SIG-M5 treated with dmso at 0.1 percent for 504 hours (cell line): ENCODE data around the gene ZNF831.

Experiments used
- DNase-seq: peaks from one replicate; lab custom pipeline; 2025; ENCODE audit not compliant: unreplicated experiment; lab: John Stamatoyannopoulos, UW

Gene ZNF831

DNA sequence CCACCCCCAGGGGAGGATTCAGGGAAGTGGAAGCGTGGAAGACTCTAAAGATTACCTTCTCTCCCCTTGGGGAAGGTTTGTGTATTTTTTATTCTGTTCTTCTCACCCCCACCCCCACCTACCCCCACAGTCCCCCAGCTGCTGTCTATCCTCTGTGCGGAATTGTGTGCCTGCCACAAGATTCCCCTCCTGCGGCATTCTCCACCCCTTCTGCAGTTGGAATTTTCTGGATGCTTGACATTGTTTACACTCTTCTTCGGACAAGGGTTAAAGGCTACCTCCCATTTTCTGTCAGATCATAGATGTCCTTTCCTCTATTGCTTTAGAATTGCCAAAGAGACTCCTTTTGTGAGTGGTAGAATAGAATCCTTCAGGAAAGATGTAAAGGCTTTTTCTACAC lies 76.4 kb downstream of the ZNF831 start:
- DNase-seq, result no peak

DNA sequence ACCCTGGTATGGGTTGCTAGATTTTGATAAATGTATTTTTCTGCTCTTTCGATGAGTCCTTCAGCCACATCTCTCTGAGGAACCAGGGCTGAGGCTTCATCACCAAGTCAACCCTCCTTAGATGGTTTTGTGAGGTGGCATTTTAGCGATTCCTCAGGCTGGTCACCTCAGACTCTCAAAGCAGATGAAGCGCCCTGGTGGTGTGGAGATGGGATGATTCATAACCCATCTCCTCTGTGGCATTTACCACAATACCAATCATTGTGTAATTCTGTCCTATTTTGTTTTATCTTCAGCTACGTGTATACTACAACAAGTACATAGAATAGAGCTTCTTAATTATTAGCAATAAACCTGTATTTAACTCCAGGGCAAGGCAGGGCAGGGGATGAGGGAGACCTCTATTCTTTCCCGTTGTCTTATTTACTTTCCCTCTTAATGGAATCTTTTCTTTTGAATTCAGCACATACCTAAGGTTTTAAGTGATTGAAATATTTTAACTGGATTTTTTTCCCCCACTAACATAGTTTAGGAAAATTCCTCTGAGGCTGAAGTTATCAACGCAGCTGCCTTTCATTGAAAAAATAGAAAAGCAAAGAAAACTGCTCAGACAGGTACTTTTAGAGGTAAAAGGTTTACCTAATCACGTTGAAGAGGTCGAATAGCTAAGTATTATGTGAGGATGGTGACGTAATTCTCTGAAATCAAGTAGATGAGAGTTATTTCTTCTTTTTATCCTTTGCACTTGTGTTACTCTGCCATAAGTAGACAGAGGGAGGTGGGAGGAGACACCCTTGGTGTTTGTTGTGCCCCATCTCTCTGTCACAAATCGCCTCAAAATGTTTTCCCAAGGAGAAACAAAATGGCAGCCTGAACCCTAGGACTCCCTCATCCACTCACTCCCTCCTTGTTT lies 79.3 kb downstream of the ZNF831 start:
- DNase-seq, result peak; percentile 13

DNA sequence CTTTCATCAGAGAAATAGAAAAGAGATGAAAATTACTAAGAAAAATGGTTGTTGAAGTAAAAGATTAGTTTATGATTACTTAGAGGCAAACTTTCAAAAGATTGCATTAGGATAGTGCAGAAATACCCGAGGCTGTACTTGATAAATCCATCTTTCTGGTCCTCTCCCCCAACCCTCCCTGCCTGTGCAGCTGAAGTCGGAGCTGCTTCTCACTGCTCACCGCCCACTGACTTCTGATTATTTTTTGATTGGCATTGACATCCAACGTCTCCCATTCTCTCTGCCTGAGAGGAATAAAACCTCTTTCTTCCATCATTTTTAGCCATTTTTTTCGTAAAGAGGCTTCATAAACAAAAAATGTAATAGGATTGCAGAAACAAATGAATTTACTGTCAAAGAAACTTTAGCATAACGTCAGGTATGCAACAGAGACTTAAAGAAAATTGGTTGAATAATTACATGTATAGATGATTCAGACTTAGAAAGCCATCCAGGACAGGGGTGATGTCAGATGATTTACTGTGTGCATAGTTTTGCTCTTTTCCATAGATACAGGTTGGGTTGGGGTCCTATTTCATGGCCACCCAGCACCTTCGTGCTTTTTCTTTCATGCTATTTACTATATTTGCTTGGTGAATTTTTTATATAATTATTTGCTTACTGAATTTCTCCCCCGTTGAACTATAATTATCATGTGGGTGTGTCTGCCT lies 83.2 kb downstream of the ZNF831 start:
- no peak for DNase-seq

DNA sequence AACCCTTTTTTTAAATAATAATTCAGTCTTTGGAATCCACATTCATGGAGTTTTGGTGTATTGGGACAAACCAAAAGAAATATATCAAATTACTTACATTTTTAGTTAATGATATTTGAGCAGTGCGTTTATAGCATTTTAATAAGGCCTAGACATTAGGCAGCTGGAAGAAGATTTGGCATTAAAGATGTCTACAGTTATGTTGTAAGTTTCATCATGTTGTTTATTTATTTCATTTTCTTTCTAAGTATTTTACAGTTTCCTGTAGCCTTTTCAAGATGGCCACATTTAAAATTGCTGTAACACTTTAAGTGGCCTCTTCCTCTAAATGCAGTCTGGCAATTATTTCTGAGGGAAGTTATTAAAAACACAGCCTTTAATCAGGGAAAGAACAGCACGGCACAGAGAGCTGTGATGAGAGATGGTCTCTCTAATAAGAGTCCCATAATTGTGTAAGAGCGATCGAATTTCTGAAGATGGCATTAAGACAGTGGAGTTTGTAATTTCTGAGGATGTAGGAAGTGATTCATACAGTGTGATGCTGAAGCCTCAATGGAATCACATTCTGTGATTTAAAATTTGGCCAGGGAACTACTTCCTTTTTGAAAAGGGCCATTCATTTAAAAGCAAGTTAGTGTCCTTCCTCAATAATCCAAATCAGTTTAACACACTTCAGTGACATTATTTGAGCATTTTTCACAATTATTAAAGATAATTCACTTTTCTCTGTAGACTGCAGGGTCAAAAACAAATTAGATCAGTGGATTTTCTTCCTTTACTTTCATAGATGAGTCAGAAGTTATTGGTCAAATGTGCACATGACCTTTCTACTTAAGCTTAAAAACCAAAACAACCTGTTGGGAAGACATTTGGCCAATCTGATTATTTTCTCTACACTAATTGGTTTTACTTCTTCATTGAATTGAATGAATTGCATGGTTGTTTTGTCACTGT lies 84.4 kb downstream of the ZNF831 start:
- no peak for DNase-seq

DNA sequence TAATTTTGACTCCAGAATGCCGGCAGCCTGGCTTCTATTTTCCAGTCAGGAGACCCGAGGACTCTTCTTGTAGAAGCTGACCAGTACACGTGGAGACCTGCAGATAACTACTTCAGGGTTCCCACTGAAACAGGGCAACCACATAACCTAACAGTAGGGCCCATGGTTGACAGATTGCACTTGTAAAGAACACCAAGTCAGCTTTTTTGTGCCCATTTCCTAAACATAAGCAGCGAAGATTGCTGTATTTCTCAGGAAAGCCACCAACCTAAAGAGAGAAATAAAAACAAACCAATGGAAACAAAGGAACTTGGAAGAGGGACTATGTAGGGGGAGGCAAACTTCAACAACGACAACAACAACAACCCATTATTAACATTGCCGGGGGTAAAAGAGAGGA lies 86.7 kb downstream of the ZNF831 start:
- DNase-seq, result no peak

DNA sequence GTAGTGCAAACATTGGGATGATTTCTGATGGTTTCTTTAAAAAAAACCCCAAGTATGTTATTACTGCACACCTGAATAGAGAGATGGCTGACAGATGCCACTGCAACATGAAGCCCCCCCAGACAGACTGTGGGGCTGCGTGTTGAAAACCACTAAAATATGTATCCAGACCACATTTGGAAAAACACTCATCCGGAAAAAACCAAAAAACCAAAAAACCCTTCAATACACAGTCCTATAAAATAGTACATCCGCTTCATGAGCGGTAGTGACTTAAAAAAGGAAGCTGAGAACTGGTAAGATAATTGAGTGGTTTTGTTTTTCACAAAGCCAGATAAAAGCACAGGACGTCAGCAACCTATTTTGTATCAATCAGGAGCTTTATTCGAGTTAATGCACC lies 89.7 kb downstream of the ZNF831 start:
- DNase-seq, result no peak

DNA sequence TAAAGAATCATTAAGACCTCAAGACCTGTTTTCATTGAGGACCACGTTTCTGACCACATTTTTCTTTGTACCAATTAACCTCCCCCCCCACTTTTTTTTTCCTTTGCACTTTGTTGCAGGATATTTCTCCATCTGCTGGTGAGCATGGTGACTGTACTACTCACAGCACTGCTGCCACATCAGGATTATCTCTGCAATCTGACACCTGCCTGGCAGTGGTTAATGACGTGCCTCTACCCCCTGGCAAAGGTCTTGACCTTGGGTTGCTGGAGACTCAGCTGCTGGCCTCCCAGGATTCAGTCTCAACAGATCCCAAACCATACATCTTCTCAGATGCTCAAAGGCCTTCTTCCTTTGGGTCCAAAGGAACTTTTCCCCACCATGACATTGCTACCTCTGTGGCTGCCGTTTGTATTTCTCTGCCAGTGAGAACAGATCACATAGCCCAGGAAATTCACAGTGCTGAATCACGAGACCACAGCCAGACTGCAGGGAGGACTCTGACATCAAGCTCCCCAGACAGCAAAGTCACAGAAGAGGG lies 90.2 kb downstream of the ZNF831 start:
- no peak for DNase-seq

DNA sequence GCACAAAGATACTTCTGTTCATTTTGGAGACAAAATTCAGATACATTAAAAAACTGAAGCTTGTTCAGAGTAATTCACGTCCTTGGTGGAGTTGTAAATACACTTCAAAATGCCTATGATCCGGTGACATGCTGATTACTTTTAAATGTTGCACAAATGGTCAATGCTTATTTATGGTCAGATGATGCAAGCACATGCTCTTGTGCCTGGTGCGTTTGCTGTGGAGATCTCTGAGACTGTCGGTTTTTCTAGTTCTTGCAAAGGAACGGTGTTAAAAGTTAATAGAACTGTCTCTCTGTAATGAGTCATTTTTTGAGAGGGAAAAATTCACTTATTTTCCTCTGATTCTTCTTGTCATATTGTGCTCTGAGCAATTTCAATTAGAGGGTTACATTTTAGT lies 91.6 kb downstream of the ZNF831 start:
- no peak for DNase-seq

DNA sequence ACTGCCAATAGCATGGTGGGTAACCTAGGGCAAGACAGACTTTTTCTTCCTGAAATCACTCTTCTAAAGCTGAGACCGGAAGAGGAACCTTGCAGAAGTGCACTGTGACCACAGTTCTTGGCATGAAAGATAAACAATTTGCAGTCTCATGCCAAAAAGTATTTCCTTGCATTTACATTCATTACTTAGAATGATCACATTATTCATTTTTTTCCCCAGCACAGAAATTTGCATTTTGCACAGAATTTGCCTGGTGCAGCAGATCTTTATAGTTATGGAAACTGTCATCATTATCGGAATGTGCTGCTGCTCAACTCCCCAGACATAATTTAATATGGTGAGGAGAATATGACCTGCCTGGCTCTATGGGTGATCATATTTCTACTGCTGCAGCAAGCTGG lies 94.6 kb downstream of the ZNF831 start:
- DNase-seq, result no peak

DNA sequence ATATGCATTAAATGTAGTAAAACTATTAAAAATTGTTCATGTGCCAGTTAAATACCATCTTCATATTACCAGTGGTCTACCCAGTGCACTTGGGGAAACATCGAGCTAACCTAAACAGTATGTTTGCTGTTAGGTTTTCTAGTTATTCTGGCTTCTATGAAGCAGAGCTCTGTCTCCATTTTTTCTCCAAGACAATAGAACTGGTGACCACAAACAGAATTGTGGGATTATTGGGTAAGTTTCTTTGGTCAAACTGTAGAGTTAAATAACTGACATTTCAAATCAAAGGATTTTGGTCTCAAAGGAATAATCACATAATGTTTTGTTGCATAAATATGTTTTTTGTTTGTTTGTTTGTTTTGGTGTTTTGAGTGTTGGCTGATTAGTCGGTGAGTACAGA lies 96.3 kb downstream of the ZNF831 start:
- no peak for DNase-seq

DNA sequence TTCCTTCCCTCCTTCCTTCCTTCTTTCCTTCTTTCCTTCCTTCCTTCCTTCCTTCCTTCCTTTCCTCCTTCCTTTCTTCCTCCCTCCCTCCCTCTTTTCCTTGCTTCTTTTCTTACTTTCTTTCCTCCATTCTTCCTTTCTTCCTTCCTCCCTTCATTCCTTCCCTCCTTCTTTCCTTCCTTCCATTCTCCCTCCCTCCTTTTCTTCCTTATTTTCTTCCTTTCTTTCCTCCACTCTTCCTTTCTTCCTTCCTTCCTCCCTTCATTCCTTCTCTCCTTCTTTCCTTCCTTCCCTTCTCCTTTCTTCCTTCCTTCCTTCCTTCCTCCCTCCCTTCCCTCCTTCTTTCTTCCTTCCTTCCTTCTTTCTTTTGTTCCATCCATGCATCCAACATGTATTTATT lies 101.7 kb downstream of the ZNF831 start:
- DNase-seq, result no peak

DNA sequence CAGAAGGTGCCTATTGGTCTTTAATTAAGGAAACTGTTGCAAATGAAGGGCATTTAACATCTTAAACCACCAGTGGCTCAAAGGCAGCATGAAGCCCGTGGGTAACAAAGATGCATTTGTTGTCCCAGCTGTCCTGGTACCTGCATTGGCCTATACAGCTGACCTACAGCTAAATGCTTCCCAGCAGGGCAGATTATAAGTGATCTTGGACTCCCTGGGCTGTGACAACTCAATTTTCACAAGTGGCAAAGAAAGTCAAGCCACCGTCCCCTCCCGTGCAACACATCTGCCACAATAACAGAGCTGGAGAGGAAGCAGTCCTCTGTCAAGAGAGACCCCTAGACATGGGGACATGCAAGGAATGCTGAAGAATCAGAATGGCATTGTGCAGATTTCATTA lies 105.2 kb downstream of the ZNF831 start:
- no peak for DNase-seq

DNA sequence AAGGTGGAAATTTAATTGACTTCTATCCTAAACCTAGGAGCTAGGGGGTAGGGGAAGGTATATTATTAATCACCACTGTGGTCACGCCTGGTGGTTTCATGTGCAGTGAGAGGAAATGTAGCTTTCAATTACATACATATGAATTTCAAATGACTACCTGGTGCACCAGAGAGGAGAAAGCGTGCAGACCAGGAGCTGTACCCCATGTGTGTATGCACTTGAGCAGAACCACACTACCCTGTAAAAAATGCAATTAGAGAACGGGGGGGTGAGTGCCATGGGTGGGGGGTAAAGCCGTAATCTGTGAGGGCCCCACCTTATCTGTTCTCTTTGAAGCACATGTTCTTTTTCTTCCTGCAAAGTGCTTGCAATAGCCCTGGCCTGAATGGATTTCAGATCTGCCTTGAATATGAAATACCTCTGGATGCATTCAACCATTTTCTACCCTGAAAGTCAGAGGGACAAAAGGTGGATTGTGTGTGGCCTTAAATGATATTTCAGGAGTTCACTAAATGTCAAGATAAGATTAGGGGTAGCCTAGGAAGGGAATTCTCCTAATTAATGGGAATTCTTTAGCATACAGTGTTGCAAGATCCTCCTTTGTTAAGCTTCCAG lies 105.9 kb downstream of the ZNF831 start:
- no peak for DNase-seq

DNA sequence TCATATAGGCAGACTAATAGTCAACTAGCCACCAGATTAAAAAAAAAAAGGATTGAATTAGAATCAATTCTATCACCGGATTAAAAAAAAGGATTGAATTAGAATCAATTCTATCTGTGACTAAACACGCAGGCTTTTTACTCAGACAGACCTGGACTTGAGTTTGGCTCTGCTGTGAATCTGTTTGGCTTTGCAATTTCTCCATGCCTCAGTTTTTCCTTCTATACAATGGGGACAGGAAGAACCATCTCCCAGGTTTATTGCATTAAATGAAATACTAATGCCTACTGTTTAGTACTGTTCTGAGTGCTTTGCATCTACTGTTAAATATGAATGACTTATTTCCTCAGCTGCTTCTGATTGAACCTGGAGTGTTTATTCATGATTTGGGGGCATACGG lies 106.8 kb downstream of the ZNF831 start:
- DNase-seq, result no peak

DNA sequence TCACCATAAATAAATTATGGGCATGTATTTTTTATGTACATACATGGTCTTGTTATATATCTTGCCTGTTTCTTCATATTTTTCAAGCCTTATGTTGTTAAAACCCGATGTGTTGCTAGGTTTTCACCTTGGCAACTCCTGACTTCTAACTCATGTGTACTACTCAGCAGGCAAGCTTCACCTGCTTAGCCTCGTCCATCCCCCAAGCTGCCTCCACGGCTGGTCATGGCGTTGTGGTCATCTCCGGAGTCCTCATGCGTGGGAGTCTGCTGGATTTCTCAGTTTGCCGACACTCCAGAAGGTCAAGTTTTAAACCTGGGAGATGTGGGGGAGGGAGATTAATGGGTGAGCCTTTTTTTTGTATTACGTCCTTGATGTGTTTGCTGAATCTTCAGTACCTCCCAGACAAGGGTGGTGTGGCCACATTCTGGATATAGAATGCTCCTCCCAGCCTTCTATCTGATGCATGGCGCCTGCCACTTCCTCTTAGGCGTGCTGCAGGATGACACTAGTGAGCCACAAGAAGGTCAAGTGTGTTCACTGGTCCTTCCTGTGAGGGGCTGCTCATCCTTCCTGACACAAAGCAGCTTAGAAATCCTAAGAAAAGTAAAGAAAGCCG lies 110.2 kb downstream of the ZNF831 start:
- DNase-seq, result no peak

DNA sequence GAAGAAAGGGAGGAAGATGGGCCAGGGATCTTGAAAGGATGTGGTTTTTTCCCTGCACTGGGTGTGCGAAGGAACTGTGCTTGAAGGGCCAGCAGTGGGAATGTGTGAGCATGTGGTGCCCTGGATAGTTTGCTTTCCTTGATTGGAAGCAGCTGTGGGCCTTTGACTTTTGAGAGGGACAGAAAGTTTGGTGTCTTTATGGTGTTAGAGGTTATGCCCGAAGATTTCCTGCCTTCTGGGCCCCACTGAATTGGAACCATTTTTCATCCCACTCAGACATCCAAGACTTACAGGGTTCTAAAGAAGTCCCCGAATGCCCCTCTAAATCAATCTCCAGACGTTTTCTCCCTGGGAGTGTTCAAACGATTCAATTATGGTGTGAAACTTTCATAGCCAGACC lies 113.3 kb downstream of the ZNF831 start:
- DNase-seq, result no peak

DNA sequence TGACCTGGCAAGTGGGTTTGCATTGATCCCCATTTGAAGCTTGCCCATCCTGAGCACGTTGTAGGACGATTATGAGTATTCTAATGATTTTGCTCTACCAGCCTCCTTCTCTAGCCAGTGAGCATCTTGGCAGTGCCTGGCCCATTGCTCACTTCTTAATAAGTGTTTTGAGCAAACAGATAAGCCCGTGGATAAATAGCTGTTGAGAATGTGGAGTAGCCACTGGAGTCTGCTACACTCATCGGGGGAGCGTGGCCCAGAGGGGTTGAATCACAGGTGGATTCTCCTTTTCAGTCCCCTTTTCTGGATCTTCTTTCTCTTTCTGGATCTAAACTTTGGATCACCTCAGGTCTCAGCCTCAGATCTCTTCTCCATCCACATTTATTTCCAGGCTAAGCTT lies 120.8 kb downstream of the ZNF831 start:
- DNase-seq, result no peak

DNA sequence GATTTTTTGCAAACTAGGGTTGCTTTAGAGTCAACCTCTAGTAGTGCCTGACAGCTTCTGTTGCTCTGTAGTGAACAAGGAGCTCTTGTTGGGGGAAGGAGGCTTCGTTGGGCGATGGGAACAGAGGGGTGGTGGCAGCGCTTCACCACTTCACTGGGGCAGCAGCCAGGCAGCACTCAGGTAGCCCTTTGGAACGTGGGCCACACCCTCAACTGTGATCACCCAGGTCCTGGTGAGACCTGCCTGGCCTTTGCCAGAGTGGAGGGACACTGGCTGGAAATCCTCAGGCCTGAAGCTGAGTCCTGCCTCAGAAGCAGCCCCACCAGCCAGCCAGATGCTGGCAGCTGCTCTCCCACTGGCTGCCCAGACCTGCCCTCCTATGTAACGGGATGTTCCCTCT lies 126.4 kb downstream of the ZNF831 start:
- no peak for DNase-seq

DNA sequence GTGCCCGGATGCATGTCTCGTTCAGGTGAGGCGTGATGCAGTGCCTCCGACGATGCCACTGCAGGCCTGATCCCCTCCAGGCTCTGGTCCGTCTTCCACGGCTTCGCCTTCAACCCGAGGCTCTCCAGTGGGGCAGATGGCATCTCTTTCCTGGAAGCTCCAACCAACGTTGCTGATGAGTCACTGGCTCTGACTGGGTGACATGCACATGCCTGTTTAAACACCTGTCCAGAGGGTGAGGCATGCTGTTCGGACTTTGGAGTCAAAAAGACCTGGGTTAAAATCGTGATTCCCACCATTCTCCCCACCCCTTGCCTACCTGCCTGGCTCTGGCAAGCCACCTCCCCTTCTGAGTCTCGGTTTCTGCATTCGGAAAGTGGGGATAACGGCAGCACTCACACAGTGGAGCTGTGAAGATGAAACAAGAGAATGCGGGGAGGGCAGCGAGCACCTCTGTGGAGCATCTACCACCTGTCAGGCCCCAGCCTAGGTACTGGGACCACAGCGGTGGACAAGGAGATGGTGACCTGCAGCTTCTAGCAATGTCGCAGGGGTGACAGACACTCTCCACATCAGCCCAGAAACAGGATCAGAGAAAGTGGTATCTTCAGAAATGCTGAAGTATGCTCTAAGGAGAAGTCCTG lies 128.2 kb downstream of the ZNF831 start:
- no peak for DNase-seq

DNA sequence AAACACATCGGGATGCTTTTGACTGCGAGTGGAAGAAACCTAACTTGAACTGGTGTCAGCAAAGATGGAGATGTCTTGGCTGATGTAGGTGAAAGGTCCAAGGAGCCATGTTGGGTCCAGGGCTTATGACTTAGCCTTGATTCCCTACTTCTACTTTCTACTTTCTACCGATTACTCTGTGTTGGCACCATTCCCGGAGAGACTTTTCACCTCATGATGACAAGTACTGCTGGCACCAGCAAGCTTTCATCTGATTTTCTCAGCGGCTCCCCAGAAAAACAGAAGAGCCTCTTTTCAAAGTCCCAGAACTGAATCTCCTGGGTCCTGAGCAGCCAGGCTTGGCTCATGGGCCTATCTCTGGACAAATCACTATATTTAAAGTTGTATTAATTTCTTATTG lies 131.9 kb downstream of the ZNF831 start:
- no peak for DNase-seq
